A172 (cell line): Measurements from ENCODE around the gene MEGF10. TPM values are rescaled to one million over a fixed set of nuclear protein-coding genes. Genes with fewer than 3 reads are reported as not detected.
"Not testable (repeated sequence)": the region's sequence is repeated elsewhere in the genome, so short reads cannot be mapped to it uniquely, and the experiment has no call there.

Experiments
- DNase-seq: peaks from one replicate; pipeline ENCODE4 v3.0.0-alpha.2; 2015; ENCODE audit warnings: low spot score
- total RNA-seq: library from RNA; depleted of rRNA; stranded (reverse); fragments of >200 nt; shearing (Covaris generic); gene quantifications from 2 replicates; pipeline ENCODE4 v1.2.3, GENCODE V29; 2014; rRNA removed

MEGF10 gene
- total RNA-seq, result 0.02 TPM in 1 of 2 replicates, not detected in the other

- no peak for DNase-seq
These were observed at the start of gene MEGF10 for GRCh38 chr5:127290019-127290945. Gene MEGF10 (plus strand): TSS chr5:127290796. CDS start chr5:127331309, 40,513 bp downstream.

DNA sequence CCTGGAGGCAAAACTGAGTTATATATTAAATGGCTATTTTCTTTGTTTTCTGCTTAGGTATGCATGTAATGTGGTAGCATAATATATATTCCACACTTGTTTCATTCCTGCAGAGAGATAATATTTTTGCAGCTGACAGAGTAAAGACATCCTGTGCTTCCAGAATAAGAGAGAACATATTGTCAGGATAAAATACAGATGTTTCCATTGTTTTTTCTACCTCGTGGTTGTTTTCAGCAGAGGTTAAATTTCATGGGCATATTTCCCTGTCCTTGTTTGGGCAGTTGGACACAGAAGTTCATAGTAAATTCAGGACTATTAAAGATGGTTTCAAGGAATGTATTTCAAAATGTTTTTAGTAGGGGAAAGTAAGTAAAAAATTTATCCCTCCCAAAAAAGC, 47.6 kb upstream of the MEGF10 start:
- no peak for DNase-seq

DNA sequence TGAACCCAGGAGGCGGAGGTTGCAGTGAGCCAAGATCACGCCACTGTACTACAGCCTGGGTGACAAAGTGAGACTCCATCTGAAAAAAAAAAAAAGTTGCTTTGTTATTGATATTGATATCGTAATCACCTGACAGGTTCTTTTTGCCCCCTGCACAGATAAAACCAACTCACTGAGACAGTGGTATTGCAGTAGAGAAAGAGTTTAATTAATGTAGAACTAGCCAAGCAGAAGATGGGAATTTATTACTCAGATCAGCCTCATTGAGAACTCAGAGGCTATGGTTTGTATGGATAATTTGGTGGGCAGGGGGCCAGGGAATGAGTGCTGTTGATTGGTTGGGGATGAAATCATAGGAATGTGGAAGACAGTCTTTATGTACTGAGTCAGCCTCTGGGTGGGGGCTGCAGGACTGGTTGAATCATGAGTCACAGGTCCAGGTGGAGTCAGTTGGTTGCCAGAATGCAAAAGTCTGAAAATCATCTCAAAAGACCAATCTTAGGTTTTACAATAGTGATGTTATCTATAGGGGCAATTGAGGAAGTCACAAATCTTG, 35.8 kb upstream of the MEGF10 start:
- DNase-seq, result peak; percentile 88

- DNase-seq, result no peak
These were observed 33.6 kb upstream of the MEGF10 start for GRCh38 chr5:127256886-127257597.

DNA sequence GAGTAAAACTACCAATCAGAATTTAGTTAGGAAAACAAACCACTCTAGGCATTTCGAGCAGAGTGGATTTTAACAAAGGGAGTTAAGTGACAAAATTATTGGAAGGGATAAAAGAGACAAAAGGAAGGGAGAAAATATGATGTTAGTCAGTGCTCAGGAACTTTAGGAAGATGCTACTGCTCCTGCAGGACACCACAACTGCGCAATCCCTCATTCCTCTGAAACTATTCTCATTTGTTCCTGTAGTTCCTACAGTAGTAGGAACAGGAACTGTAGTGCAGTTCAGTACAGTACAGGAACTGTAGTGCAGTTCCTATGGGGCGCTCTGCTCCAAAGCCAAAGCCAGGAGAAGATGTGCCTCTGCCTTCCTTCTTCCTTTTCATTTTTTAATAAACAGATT, 29.9 kb upstream of the MEGF10 start:
- DNase-seq, result no peak

- not testable (repeated sequence) for DNase-seq
These were observed 25.1 kb upstream of the MEGF10 start for GRCh38 chr5:127265473-127265872.

GRCh38 chr5:127268342-127268741, 22.3 kb upstream of the MEGF10 start:
- DNase-seq, result not testable (repeated sequence)

- DNase-seq, result not testable (repeated sequence)
These were observed 19.9 kb upstream of the MEGF10 start for GRCh38 chr5:127270713-127271112.

DNA sequence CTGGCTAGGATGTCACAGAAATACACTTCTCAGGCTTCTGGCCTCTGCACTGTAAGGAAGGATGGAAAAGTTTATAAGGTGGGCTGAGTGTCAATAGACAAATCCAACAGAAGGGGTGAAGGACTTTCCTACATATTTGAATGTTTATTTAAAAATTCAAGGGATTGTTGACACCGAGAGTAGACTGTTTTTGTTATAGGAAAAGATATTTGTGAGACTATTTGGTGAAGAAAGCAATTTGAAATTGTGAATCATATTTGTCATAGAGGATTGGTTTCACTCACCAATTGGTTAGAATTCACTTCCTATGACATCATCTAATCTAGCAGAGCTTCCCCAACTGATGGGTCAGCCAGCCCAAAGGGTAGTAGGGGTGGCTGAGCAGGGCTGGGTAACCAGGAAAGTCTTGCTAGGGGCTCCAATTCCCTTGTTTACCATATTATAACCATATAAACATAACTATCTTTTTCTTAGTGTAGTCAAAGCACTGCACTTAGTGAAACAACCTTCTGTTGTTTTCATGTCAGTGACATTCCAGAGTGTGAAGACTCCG, 14.9 kb upstream of the MEGF10 start:
- no peak for DNase-seq

- no peak for DNase-seq
These were observed 9.9 kb upstream of the MEGF10 start for GRCh38 chr5:127280491-127281220.

DNA sequence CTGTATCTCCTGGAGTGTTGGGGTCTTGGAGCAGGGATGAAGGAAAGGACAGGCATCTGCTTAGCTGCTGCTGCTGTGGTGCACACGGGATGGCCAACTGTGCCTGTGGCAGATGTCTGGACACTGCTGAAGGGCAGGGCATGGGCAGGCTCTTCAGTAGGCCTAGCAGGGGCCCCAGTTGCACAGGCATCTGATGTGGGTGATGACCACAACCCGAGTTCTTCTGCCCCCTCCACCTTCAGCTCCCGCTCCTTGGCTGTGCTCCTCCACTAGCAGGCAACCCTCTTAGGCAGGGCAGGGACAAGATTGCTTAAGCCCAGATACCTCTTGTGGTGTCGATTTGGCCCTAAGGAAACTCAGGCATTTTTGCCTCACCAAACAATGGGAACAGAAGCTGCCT, 9.0 kb upstream of the MEGF10 start:
- DNase-seq, result no peak

DNA sequence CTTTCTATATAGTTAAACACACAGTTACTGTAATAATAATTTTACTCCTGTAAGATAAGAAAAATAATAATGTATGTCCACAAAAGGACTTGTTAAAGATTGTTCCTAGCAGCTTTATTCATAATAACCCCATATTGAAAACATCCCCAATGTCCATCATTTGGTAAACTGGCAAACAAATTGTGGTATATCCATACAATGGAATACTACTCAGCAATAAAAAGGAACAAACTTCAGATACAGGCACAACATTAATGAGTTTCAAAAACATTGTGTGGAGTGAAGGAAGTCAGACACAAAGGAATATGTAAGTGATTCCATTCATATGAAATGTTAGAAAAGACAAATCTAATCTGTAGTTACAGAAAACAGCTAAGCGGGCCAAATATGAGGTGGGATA, 1.9 kb upstream of the MEGF10 start:
- no peak for DNase-seq

GRCh38 chr5:127290946-127291693, 524 bp downstream of the MEGF10 start:
- no peak for DNase-seq

DNA sequence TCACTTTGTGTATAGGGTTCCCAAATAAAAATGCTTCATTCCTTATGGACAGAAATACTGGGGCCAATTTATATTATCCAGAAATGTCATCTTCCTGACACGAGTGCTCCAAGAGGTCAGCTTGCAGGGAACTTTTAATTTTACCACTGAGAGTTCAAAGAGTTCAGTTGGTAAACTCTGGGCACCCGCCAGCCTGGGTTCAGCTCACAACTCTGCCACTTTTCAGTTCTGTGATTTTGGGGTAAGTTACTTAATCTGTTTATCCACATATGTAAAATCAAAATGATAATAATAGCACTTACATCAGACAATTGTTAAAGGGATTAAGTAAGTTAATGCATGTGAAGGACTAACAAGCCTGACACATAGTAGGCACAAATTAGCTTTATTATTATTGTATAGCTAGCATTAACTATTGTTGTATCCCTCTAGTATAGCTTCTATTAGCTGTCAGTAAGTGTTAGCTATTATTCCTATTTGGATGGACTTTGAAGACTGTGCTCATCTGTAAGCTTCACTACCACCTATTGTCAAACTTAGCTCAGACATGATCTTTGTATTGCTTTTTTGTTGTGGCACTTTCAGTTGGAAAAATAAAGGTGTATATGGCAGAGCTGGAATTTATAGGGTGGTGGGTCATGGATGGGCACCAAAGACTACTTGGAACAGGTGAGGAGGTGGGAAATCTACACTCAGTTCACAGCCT, 1.6 kb downstream of the MEGF10 start:
- DNase-seq, result no peak

- DNase-seq, result no peak
These were observed 2.8 kb downstream of the MEGF10 start for GRCh38 chr5:127293373-127293772.

DNA sequence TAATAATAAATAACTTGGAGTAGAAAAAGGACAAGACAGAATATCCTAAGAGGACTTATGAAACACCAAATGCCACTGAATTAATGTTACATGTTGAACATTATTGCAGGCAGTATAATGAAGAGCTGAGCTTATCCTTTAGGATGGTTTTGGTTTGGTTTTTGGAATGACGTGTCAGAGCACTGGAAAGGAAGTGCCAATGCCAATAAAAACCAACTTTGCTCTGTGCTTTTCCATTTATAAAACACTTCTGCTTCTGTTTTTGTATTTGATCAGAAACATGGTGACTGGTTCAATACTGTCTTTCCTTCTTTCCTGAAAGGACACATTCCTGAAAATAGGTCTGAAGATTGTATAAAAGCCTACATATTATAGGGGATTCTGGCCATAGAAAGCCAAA, 4.2 kb downstream of the MEGF10 start:
- DNase-seq, result no peak

DNA sequence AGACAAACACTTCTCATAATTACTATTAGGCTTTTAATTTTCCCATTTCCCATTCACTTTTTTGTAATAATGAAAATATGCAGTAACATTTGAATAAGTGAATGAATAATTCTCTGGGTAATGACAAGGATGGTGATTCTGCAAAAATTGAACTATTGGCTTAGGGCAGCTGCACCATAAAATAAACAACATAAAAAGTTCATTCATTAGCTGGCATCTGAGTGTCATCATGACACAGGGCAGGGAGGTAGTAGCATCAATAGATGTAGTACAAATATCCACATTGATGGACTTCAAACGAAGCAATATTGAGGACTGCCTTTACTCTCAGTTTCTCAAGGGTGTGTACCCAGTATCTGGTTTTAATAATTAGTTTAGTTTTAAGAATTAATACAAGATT, 4.9 kb downstream of the MEGF10 start:
- DNase-seq, result no peak

DNA sequence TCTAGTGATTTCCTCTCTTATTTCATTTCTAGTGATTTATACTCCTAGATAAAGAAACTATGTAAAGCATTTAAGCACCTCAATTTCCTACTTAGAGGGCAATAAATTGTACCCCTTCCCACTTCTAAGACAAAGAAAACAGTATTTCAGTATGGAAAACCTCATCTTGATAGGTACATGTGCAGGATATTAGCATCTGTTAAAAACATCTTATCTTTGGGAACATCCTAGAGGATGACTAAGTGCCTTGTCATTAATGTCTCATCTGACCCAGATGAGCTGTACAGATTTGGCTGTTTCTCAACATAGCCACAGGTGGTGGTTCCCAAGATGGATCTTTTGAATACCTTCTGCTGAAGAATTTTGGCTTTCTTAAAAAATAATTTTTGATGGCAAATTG, 5.7 kb downstream of the MEGF10 start:
- peak; percentile 94 for DNase-seq

GRCh38 chr5:127296894-127297293, 6.3 kb downstream of the MEGF10 start:
- DNase-seq, result not testable (repeated sequence)
